Medulla oblongata (tissue), 1 donor: Measurements from ENCODE around the gene POU6F2.

ENCODE experiments used
- DNase-seq: peaks from one replicate; pipeline ENCODE4 v3.0.0-alpha.2; 2015; ENCODE audit errors: extremely low spot score

POU6F2 gene

DNA sequence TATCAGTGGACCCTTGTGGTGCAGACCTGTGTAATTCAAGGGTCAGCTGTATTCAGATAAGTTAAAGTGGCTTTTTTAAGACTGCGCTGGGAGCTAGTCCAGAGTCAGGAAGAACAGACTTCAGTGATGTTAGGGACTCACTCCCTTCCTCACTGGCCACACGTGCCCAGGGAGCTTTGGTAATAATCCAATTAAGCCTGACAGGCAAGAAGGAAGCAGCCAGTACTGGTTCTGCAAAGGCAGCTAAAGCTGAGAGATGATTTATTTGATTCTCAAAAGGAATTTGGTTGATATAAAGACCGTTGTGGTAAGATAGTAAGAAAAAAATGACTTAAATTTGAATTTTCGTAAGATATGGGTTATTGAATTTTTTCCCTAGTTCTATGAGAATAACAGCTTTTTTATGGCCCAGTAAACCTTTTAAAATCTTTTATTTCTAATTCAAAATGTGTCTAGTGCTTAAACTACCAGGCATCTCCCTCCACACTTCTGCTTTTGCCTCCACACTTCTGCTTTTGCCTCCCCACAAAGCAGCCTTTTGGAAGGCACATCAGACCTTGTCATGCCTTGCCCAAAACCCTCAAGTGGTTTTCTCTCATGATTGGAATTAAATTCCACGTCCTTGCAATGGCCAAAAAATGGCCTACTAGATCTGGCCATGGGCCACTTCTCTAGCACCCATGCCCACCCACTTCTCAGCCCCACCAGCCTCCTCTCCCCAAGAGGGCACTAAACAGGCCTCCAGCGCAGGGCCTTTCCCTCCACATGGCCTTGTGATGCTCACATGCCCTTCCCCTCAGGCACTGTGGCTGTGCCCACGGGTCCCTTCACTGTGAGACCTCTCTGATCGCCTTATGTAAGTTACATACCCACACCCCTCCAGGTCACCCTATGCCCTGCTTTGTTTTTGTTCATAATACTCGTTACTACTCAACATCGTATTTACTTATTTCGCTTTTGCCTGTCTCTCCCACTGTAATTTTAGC is 92.5 kb downstream of the POU6F2 start:
- peak; percentile 35 for DNase-seq

- no peak for DNase-seq
These were observed 93.4 kb downstream of the POU6F2 start for GRCh38 chr7:39071116-39071515.

DNA sequence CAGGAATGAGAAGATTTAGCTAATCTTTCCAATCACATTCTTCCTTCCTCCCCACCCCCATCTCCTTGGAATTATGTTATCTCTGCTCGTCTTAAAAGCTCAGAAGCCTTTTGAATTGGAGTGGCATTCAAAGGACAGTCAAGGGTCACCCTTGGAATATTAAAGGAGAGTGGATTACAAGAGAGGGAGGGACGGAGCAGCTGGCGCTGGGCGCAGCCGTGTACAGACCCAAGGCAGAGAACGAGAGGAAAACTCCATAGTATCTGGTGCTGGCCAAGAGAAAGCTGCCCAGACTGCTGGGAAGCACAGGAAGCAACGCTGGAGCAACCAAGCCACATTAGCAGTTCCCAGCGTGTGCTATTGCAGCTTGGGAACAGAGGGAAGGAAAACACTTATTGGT is 95.7 kb downstream of the POU6F2 start:
- DNase-seq = no peak

GRCh38 chr7:39075210-39075609 is 97.5 kb downstream of the POU6F2 start:
- no peak for DNase-seq

DNA sequence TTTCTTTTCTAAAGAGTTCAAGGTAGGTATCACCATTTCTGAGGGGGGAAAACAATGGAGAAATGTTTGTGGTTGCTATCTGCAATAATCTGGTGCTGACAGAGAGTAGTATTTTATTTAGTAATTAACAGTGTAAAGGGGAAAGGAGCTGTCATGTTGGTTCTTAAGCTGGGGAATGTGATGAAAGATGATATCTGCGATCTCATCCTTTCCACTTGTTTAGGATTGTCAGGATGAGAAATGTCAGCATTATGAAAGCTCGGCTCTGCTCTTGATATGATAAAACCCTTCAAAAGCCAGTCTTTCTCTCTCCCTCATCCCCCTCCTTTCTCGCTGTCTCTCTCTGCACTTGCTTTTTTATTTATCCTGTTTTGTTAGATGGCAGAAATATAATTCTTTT is 106.1 kb downstream of the POU6F2 start:
- DNase-seq = no peak

DNA sequence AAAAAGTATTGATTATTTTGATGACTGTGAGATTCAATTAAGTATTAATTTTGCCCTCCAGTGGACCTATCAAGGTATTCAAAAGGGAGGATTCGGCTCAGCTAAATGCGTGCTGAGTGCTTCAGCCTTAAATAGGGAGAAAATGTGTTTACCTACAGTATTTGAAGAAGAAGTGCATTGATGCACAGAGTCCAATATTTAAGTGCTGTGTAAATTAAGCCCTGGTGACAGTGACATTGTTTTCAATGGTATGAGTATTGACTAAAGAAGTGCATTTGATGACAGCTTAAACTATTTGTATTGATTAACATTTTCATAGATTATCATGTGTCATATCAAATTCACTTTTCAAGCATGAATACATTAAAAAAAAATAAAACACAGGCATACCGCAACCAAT is 106.6 kb downstream of the POU6F2 start:
- DNase-seq = no peak

- no peak for DNase-seq
These were observed 107.5 kb downstream of the POU6F2 start for GRCh38 chr7:39085189-39085588.

DNA sequence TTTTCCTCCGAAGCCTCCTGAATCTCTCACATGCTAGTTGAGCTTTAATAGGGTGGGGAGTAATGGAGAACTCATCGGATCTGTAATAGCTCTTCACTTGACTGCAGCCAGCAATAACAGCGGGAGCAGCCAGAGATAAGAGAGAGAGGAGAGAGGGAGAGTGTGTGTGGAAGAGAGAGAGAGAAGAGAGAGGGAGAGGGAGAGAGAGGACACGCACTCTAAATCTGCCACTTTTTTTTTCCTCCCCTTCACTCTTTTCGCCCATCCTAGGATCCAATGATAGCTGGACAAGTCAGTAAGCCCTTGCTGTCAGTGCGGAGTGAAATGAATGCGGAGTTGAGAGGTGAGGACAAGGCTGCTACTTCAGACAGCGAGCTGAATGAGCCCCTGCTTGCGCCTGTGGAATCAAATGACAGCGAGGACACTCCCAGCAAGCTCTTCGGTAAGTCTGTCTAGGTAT is 107.9 kb downstream of the POU6F2 start:
- peak; percentile 20 for DNase-seq

DNA sequence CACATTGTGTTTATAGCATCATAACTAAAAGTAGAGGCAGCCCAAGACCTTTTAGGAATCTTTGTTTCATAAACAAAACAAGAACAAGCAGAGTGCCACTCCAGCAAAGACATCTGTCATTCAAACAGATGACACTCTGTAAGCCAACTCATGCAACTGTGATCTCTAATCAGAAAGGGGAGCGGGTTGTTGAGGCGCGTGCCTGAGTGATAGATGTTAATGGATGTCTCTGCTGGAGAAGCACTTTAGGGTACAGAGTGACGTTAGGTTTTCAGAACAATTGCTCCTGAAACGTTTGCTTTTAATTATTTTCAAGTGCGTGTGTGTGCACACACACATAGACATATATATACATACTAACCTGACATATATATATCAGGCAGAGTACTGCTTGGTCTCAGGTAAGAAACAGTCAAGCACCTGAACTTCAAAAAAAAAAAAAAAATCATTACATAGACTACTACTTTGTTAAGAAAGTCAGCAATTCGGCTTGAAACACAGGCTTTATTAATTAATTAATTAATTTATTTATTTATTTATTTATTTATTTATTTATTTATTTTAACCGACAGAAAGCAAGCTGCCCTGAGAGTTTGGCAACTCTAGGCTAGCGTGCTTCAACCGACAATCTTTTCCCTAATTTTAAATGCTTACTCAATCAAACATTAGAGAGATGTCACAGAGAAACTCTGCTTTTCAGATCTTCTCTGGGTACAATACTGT is 109.1 kb downstream of the POU6F2 start:
- no peak for DNase-seq

DNA sequence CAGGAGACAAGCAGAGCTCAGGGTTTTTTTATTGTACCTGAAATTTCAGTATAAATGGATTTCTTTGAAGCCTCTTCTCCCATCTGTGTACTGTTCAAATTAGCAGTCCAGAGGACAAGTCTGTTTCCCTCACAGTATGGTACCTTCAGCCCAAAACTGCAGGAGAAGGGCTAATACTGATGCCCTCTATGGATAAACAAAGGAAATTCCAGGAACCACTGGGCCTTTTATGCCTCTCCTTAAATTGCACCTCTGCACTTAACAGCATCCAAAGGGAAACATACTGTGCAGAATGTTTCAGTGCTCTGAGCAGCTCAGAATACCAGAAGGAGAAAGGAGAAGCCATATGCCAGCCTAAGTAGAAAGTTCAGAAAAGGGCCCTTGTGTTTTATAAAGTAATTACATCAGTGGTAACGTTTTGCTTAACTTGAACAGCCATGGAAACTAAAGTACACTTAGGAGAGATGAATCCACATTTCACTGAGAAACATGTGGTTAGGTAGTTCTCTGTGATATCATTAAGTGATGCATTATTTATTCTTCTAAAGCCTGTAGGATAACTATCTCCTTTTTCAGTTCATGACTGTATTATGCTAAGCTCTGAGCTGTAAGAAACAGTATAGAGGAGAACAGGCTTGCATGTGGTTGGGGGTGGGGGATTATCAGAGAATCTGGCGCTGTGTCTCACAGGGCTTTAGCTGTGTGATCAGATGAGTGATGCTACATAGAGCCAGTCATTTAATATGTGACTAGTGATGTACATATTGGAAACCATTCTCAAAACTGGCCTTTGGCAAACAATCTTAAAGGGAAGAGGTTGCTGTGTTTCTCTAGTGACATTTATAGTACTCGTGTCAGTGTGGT is 111.3 kb downstream of the POU6F2 start:
- DNase-seq = no peak

DNA sequence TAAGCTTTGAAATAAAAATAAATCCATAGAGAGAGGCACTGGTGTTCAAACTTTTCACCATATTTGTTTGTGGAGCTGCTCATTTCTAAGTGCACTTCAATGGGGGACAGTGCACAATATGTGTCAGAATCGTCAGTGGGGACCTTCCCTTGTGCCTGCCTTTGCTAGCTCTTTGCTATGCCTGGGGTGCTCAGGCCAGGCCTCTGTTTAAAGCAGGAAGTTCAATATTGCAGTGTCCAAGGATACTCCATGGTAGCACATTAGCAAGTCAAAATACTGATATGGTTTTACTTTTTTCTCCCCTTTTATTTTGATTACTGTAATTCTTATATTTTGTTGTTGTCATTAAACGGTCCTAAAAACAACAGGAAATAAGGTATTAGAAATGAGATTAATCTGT is 113.4 kb downstream of the POU6F2 start:
- DNase-seq = no peak

DNA sequence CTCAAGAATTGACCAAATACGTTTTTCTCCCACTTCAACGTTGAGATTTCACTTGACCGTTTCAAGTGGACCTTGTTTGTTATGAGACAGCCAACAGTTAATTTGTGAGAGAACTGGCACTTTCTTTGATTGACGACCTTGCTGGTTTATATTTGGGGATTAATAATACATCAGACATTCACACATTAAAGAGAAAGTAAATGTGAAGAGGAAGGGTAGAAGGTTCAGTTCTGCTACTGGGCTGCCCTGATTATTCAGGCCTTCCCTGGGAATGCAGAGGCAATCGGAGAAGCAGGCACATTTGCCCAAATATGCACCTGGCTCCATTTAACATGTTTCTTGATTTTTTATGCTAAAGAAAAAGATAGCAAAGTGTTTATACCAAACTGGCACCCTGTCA is 114.1 kb downstream of the POU6F2 start:
- no peak for DNase-seq

DNA sequence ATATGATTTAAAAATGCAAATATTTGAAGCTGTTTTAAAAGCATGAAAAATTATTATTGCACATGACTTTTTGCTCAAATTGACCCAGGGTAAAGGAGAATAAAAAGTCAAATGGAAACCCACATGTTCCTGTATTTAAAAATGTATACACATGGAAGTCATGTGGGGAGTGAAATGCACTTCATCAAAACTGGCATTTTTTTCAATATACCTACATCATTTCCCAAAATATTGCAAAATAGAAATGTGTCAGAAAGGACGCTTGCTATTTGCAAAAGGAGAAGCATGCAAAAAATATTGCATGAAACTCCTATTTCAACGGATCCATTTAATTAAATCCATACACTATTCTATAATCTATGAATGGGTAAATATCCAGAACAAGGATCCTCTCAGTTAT is 117.0 kb downstream of the POU6F2 start:
- no peak for DNase-seq

DNA sequence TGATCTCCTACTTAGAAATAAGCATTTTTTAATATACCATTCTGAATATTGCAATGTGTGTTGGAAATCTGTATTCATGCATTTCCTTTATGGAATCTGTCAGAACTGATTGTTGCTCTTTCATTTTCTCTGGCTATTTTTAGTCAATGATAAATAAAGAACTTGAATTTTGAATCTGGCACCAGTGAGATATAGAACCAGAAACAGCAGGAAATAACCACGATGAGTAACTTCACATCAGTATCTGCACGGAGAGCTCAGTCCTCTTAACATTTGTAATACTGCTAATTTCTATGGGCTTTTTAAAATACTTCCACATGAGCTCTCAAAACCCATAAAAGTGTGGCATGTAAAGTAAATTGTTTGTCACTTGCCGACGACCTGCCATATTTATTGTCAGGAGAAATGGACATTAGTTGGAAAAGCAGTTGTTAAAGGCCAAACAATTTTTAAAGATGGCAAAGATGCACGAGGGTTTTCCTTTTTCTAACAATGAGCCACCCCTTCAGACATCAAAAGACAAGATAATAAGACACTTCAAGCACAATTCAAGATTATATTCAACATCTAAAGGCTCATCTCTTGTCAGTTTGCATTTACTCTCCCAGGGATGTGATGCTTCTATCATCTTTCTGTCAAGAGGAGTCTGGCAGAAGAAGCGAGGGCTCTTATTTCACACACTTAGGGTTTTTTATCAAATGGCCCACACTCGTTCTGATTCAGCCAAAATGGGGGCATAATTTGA is 118.3 kb downstream of the POU6F2 start:
- no peak for DNase-seq

GRCh38 chr7:39098506-39098905 is 120.8 kb downstream of the POU6F2 start:
- DNase-seq = no peak

GRCh38 chr7:39099146-39099545 is 121.4 kb downstream of the POU6F2 start:
- no peak for DNase-seq

- no peak for DNase-seq
These were observed 122.6 kb downstream of the POU6F2 start for GRCh38 chr7:39100270-39100669.

GRCh38 chr7:39102234-39102633 is 124.5 kb downstream of the POU6F2 start:
- no peak for DNase-seq

DNA sequence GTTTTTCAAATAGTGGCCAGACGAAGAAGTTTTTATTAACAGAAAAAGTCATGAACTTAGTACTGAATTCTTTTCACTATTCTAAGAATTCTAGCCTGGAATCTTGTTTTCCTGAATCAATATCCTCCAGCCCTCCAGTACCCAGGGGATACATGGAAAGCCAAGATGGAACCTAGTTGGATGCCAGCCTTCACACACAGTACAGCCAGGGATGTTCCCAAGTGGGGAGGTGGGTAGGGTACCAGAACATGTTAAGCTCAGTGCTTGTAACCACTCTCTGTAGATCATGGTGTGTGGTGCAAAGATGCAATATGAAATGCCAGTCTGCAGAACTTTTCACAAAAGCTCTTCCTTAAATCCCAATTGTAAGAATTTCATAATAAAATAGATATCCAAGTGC is 128.0 kb downstream of the POU6F2 start:
- DNase-seq = no peak

DNA sequence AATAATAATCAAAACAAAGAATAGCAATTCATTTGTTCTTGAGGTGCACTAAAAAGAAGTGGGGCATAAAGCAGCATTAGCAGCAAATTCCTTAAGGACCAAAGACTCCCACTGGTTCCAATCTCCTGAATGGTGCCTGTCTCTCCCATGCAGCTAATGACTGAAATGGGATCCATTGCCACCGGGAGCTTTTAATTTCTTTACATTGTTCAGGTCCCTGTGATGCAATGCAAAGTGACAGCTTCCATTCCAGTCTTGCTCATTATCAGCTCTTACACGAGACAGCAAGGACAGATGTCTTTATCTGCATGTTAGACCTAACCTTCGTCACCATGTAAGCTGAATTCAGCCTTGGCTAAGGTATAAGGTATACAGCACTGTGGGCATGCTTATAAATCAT is 148.1 kb downstream of the POU6F2 start:
- no peak for DNase-seq

GRCh38 chr7:39127058-39127457 is 149.3 kb downstream of the POU6F2 start:
- DNase-seq = no peak
